Pancreas (tissue), 10 donors: ENCODE data around the gene FOXO1. TPM values are rescaled to one million over a fixed set of nuclear protein-coding genes. Genes with fewer than 3 reads are reported as not detected.
A peak's percentile ranks its signal among the peaks of the same experiment; 100 is the strongest.

Experiments used
- ATAC-seq, 4 donors: fragments of 200-7000 bp; cut with Tn5 transposase; one replicate each; pipeline versions ENCODE4 v1.8.0 to v1.9.1; 2020; ENCODE audit warnings: mild to moderate bottlenecking in 4 of 4, moderate library complexity in 4 of 4
- DNase-seq, 6 donors: peaks; one replicate each; pipeline ENCODE4 v3.0.0-alpha.2; 2020
- FAIRE-seq: peaks from 2 replicates; lab custom pipeline; 2012; peaks lifted over from hg19 to GRCh38; lab: Jason Lieb, UNC
- H3K27ac ChIP-seq, 4 donors: fragments of 200-600 bp; sonication (generic); 1 replicate in 3 of 4; 2 replicates in 1 of 4; pipeline versions ENCODE4 v1.5.0 to v1.8.0; 2020
- H3K27me3 ChIP-seq, 4 donors: fragments of 200-600 bp; one replicate each; pipeline ENCODE4 v1.8.0; 2021
- H3K36me3 ChIP-seq, 3 donors: fragments of 200-600 bp; sonication (generic) in 1 of 3; one replicate each; pipeline versions ENCODE4 v1.5.0 to v1.8.0; 2020 to 2021
- H3K4me1 ChIP-seq, 3 donors: fragments of 200-600 bp; one replicate each; pipeline ENCODE4 v1.8.0; 2021
- H3K4me3 ChIP-seq, 4 donors: fragments of 200-600 bp; sonication (generic) in 2 of 4; one replicate each; pipeline versions ENCODE4 v1.5.0 to v1.8.0; 2020 to 2021
- H3K9me3 ChIP-seq, 4 donors: fragments of 200-600 bp; one replicate each; pipeline ENCODE4 v1.8.0; 2021
- CTCF ChIP-seq, 4 donors: fragments of 200-600 bp; sonication (generic) in 3 of 4; IDR thresholded peaks; one replicate each; pipeline versions ENCODE4 v1.5.0 to v1.8.0; 2021; ENCODE audit warnings: antibody characterized with exemption in 4 of 4
- WGBS, 2 donors: extraction: QIAGEN DNeasy Blood & Tissue Kit; methylation state at CpG; one replicate each; pipeline ENCODE4 v1.1.7; 2013; 5-methylcytosine and 5-hydroxymethylcytosine counted together
- intact Hi-C, 3 donors: fragments of 100-400 bp; cut with DNase I; formaldehyde crosslinking; loops; one replicate each; pipeline versions ENCODE4 v1.11.1 to v1.14.2; 2022
- polyA plus RNA-seq, 2 donors: library from polyadenylated mRNA; stranded (reverse); fragments of 200-250 nt; gene quantifications; one replicate each; pipeline ENCODE4 v1.2.3, GENCODE V29; 2013
- total RNA-seq, 6 donors: library from RNA; stranded (reverse); fragmentation: NEBNext Ultra II Directional in 4 of 6; extraction: Animal tissue kit (Norgen Biotek cat#: 25700) in 4 of 6; gene quantifications; one replicate each; pipeline versions ENCODE4 v1.2.1 to v1.2.4, GENCODE V29; 2021 to 2023
- donor health status: healthy with polysubstance abuse.
- donor health status: DM: no; HTN: no; CAD: no; lungs with moderate emphysema.
- donor health status: DM: no; HTN: no; CAD: no.
- donor health status: control.
- donor health status: control.
- donor health status: Bipolar disorder and iron deficiency.
- donor health status: DM: yes; HTN: yes; CAD: no.
- donor health status: DM: no; HTN: no; CAD: no.
- donor health status: DM: no; HTN: no; CAD: no.
- donor health status: DM: yes; HTN: yes; CAD: no.

Gene FOXO1
- total and polyA plus RNA-seq, 8 donors, result 3.8 to 21.9 (median 15.0) TPM

GRCh38 chr13:40626977-40627376 lies 39.5 kb downstream of the FOXO1 start:
- ATAC-seq (peak; percentile 47 to 75 (median 69)), DNase-seq (no peak), FAIRE-seq (no peak)
- Histone ChIP-seq H3K27ac (no peak overlapping the region), H3K4me3 (no peak overlapping the region), H3K9me3 (no peaks in the 10 kb centered on the region), H3K27me3 (no peaks in the 10 kb centered on the region), H3K36me3 (no peaks in the 10 kb centered on the region), H3K4me1 (peaks cover 20 to 50% (median 23%) of the 10 kb centered on the region in 3 donors)
- WGBS, 2 donors, result 30 to 54% methylated on average over 1 of the region's 1 CpG
- no peak for TF ChIP-seq CTCF (IDR thresholded peaks at IDR 0.05)
- intact Hi-C loops, result no loop called here

- intact Hi-C loops, result no loop called here
- 61 to 67% methylated on average over 3 of the region's 3 CpGs for WGBS, 2 donors
- no peak for TF ChIP-seq CTCF (IDR thresholded peaks at IDR 0.05)
- Histone ChIP-seq H3K27me3 (no peaks in the 10 kb centered on the region), H3K9me3 (no peaks in the 10 kb centered on the region), H3K36me3 (no peaks in the 10 kb centered on the region), H3K27ac (no peak overlapping the region), H3K4me3 (no peak overlapping the region), H3K4me1 (peaks cover 20 to 49% (median 23%) of the 10 kb centered on the region in 3 donors)
- DNase-seq (no peak), FAIRE-seq (no peak), ATAC-seq (peak in 3 of 4 donors; percentile 3 to 15 (median 15))
These were observed 39.9 kb downstream of the FOXO1 start for GRCh38 chr13:40626561-40626960.

- WGBS, 2 donors, result 0 to 2% methylated on average over 1 of the region's 1 CpG
- Histone ChIP-seq H3K27me3 (no peaks in the 10 kb centered on the region), H3K4me3 (no peak overlapping the region), H3K9me3 (no peaks in the 10 kb centered on the region), H3K27ac (no peak overlapping the region), H3K4me1 (peaks cover 16 to 46% (median 24%) of the 10 kb centered on the region in 3 donors), H3K36me3 (no peaks in the 10 kb centered on the region)
- no peak for TF ChIP-seq CTCF (IDR thresholded peaks at IDR 0.05)
- DNase-seq (no peak), ATAC-seq (no peak), FAIRE-seq (no peak)
- intact Hi-C loops, result no loop called here
These were observed 41.5 kb downstream of the FOXO1 start for GRCh38 chr13:40624986-40625385.

- WGBS, 2 donors, result 87 to 93% methylated on average over 1 of the region's 1 CpG
- Histone ChIP-seq H3K36me3 (no peaks in the 10 kb centered on the region), H3K27ac (no peak overlapping the region), H3K27me3 (no peaks in the 10 kb centered on the region), H3K4me1 (peaks cover 16 to 49% (median 24%) of the 10 kb centered on the region in 3 donors), H3K9me3 (no peaks in the 10 kb centered on the region), H3K4me3 (no peak overlapping the region)
- no peak for DNase-seq
- ATAC-seq, result peak in 1 of 4 donors; percentile 18
- no peak for TF ChIP-seq CTCF (IDR thresholded peaks at IDR 0.05)
- intact Hi-C loops, result no loop called here
- no peak for FAIRE-seq
These were observed 42.1 kb downstream of the FOXO1 start for GRCh38 chr13:40624383-40624782.

- no peak overlapping the region for H3K4me3 ChIP-seq
- no peaks in the 10 kb centered on the region for H3K9me3 ChIP-seq
- H3K27ac ChIP-seq, result no peak overlapping the region
- H3K36me3 ChIP-seq, result no peaks in the 10 kb centered on the region
- no peak for TF ChIP-seq CTCF (IDR thresholded peaks at IDR 0.05)
- H3K4me1 ChIP-seq, result peaks cover 16 to 50% (median 24%) of the 10 kb centered on the region in 3 donors
- FAIRE-seq (no peak), ATAC-seq (no peak), DNase-seq (no peak)
- H3K27me3 ChIP-seq, result no peaks in the 10 kb centered on the region
- intact Hi-C loops, result no loop called here
- WGBS, 2 donors, result 91 to 94% methylated on average over 1 of the region's 1 CpG
These were observed 43.7 kb downstream of the FOXO1 start for GRCh38 chr13:40622761-40623160.
